HepG2 (cell line): ENCODE measurements around the gene F7.

ENCODE experiments used
- JUN ChIP-seq: sonication (generic); formaldehyde crosslinking; IDR thresholded peaks from 2 replicates; pipeline ENCODE4 v1.4.0; 2020; ENCODE audit warnings: mild to moderate bottlenecking, missing genetic modification reagents
- SYNCRIP ChIP-seq: fragments of 200-400 bp; formaldehyde crosslinking; IDR thresholded peaks from 2 replicates; pipeline ENCODE4 v1.6.1; 2018; ENCODE audit warnings: mild to moderate bottlenecking, low read depth, low read length; ENCODE audit not compliant: insufficient read depth

GRCh38 chr13:113064534-113065405 is 40.8 kb upstream of the F7 start:
- TF ChIP-seq JUN (CRISPR knock-in tag) (no peak), SYNCRIP (no peak)
